ENCODE measurements around the gene CEP350. TPM values are rescaled to one million over a fixed set of nuclear protein-coding genes. Genes with fewer than 3 reads are reported as not detected.
A peak's percentile ranks its signal among the peaks of the same experiment; 100 is the strongest.

Gene CEP350
- total RNA-seq, 2 donors from 2014 or later, result 43.3 to 67.4 TPM

GRCh38 chr1:179968284-179968993 is 13.8 kb downstream of the CEP350 start:
- H3K4me1 ChIP-seq (replicated peaks), result no peaks in the 10 kb centered on the region
- intact Hi-C loops (cut with DNase I), result no loop called here

DNA sequence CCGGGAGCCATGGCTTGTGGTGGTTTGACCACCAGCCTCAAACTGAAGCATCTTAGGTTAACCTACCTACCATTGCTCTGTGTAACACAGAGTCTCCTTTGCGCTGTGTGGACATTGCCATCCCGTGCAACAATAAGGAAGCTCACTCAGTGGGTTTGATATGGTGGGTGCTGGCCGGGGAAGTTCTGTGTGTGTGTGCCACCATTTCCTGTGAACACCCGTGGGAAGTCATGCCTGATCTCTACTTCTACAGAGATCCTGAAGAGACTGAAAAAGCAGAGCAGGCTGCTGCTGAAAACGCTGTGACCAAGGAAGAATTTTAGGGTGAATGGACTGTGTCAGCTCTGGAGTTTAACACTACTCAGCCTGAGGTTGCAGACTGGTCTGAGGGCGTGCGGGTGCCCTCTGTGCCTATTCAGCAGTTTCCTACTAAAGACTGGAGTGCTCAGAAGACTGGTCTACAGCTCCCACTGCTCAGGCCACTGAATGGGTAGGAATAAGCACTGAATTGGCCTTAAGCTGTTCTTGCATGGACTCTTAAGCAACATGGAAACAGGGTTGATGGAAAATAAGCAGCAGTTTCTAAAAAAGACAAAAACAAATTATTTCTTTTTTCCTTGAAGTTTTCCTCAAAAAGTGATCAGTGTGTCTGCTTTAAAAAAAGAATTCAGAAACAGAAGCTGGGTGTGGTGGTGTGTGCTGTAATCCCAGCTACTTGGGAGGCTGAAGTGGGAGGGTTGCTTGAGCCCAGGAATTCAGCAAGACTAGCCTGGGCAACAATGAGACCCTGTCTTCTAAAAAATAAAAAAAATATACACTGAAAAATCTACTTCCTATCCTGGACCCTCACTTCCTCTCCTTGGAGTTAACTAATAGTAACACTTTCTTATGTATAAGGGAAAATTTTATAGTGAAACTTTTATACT is 14.6 kb downstream of the CEP350 start:
- peak overlapping the region; percentile 2 to 70 for H3K27ac ChIP-seq
- no peak overlapping the region for H3K4me3 ChIP-seq

More at GRCh38 chr1:179968284-179968993, 13.8 kb downstream of the CEP350 start:
- WGBS, result 94% methylated on average over 6 of the region's 6 CpGs
- H3K27ac ChIP-seq, result no peak overlapping the region
- no peaks in the 10 kb centered on the region for H3K27me3 ChIP-seq (replicated peaks; ENCODE audit: insufficient read depth)
- H3K4me3 ChIP-seq, result no peak overlapping the region
- H3K9me3 ChIP-seq, result no peaks in the 10 kb centered on the region
- TF ChIP-seq POLR2A (IDR thresholded peaks at IDR 0.05) (no peak), POLR2AphosphoS5 (IDR thresholded peaks at IDR 0.05) (no peak), CTCF (IDR thresholded peaks at IDR 0.05) (no peak)
- no peak for DNase-seq (ENCODE audit: low spot score)
- H3K36me3 ChIP-seq, result no peaks in the 10 kb centered on the region

DNA sequence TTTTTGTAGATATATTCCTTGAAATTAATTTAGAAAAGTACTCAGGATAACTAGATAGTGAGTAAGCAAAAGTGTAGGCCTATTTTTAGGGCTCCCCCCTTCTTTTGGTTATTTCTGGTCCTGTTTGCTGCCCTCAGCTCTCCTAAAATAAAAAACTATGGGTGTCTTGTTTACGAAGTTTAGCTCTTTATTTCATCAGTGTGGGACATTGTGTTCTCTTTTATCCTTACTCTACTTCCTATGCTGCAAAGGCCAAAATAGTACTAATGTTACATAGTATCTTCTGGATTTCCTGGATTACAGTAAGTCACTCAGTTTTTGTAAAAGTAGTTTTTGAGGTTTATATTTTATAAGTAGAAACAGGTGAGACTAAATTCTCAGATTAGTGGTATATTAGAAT is 15.4 kb downstream of the CEP350 start:
- Histone ChIP-seq H3K27ac (peak overlapping the region; percentile 2 to 70), H3K27me3 (replicated peaks; ENCODE audit: insufficient read depth) (no peaks in the 10 kb centered on the region), H3K9me3 (no peaks in the 10 kb centered on the region), H3K4me1 (replicated peaks) (no peaks in the 10 kb centered on the region), H3K36me3 (no peaks in the 10 kb centered on the region), H3K4me3 (no peak overlapping the region)
- DNase-seq (ENCODE audit: low spot score), result no peak
- peak; percentile 74 for TF ChIP-seq POLR2AphosphoS5 (IDR thresholded peaks at IDR 0.05)
- TF ChIP-seq POLR2A (IDR thresholded peaks at IDR 0.05), result no peak
- WGBS, result 35% methylated on average over 1 of the region's 1 CpG
- intact Hi-C loops (cut with DNase I), result no loop called here

More for the DNA sequence above, 14.6 kb downstream of the CEP350 start:
- TF ChIP-seq CTCF (IDR thresholded peaks at IDR 0.05) (no peak), POLR2A (IDR thresholded peaks at IDR 0.05) (no peak), POLR2AphosphoS5 (IDR thresholded peaks at IDR 0.05) (no peak)
- 82% methylated on average over 8 of the region's 8 CpGs for WGBS
- H3K36me3 ChIP-seq, result no peaks in the 10 kb centered on the region
- H3K4me1 ChIP-seq (replicated peaks), result no peaks in the 10 kb centered on the region
- DNase-seq (ENCODE audit: low spot score), result no peak
- H3K27me3 ChIP-seq (replicated peaks; ENCODE audit: insufficient read depth), result no peaks in the 10 kb centered on the region
- intact Hi-C loops (cut with DNase I), result no loop called here
- no peaks in the 10 kb centered on the region for H3K9me3 ChIP-seq

DNA sequence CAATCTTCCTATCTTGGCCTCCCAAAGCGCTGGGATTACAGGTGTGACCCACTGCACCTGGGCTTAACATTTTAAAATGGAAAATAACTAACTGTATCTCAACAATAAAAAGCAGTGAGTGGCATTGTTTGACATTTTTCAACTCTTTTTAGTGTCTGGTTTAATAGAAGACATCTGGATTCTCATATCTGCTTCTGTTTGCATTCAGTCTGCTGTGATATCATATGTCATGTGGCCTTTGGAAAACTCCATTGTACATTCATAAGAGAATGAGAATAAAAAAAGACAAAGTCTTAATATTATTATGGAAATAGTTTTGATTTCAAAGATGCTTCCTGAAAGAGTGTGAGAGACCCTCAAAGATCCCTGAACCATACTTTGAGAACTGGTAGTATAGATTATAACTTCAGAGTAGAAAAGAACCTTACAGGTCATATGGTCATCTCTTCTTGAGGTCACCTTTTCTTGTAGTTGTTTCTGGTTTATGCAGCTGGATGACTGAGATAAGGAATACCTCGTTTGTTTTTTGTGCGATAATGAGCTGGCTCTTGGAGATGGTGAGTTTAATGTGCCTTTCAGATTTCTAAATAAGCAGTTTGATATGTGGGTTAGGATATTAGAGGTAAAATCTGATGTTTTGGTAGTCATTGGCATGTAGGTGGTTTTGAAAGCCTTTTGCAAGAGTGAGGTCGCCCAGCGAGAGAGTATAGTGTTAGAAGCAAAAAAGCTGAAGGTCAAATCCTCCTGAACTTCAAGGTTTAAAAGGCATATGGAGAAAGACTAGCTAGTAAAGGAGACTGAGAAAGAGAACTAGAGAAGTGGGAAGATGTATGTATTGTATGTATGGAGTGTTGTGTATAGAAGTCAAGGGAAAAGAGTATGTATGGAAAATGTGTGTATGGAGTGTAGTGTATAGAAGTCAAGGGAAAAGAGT is 17.2 kb downstream of the CEP350 start:
- Histone ChIP-seq H3K36me3 (no peaks in the 10 kb centered on the region), H3K9me3 (no peaks in the 10 kb centered on the region), H3K4me3 (no peak overlapping the region), H3K27me3 (replicated peaks; ENCODE audit: insufficient read depth) (no peaks in the 10 kb centered on the region), H3K4me1 (replicated peaks) (no peaks in the 10 kb centered on the region), H3K27ac (no peak overlapping the region)
- WGBS, result 72% methylated on average over 5 of the region's 5 CpGs
- TF ChIP-seq POLR2A (IDR thresholded peaks at IDR 0.05) (no peak), CTCF (IDR thresholded peaks at IDR 0.05) (no peak), POLR2AphosphoS5 (IDR thresholded peaks at IDR 0.05) (no peak)
- intact Hi-C loops (cut with DNase I), result no loop called here
- DNase-seq (ENCODE audit: low spot score), result no peak
